A549 (cell line): ENCODE results near the gene SLC25A19.

Experiments used
- MYC ChIP-seq: IDR thresholded peaks from 2 replicates; pipeline ENCODE4 v1.6.1; 2012; ENCODE audit warnings: mild to moderate bottlenecking, inconsistent platforms, low read length, improper control_type of control experiment, borderline replicate concordance
- POLR2A ChIP-seq: IDR thresholded peaks from 2 replicates; pipeline ENCODE4 v1.6.1; 2012; ENCODE audit warnings: mild to moderate bottlenecking, low read length
- TF ChIP-seq, protein P1 (sequence below): fragments of >200 bp; sonication (Bioruptor Twin); formaldehyde crosslinking; IDR thresholded peaks from 3 replicates; pipeline ENCODE4 v1.5.1; 2016

DNA sequence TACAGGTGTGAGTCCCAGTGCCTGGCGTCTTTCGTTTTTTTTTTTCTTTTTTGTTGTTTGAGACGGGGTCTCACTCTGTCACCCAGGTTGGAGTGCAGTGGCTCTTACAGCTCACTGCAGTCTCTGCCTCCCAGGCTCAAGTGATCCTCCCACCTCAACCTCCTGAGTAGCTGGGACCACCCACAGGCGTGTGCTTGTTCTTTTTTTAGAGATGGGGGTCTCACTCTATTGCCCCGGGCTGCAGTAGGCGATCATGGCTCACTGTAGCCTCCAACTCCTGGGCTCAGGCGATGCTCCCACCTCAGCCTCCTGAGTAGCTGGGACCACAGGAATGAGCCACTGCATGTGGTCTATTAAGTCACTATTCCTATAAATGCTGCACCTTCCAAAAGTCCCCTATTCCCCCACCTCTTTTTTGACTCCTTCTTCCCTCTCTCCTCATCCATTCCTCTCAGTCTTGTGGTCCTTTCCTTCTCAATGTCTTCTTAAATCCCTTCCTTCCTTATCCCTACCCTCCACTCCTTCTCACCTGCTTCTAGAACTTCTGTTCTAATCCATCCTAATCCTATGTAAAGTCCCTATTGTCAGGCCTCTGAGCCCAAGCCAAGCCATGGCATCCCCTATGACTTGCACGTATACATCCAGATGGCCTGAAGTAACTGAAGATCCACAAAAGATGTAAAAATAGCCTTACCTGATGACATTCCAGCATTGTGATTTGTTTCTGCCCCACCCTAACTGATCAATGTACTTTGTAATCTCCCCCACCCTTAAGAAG is 37.0 kb downstream of the SLC25A19 start:
- TF ChIP-seq POLR2A (no peak), MYC (no peak)
- TF ChIP-seq, protein P1, sequence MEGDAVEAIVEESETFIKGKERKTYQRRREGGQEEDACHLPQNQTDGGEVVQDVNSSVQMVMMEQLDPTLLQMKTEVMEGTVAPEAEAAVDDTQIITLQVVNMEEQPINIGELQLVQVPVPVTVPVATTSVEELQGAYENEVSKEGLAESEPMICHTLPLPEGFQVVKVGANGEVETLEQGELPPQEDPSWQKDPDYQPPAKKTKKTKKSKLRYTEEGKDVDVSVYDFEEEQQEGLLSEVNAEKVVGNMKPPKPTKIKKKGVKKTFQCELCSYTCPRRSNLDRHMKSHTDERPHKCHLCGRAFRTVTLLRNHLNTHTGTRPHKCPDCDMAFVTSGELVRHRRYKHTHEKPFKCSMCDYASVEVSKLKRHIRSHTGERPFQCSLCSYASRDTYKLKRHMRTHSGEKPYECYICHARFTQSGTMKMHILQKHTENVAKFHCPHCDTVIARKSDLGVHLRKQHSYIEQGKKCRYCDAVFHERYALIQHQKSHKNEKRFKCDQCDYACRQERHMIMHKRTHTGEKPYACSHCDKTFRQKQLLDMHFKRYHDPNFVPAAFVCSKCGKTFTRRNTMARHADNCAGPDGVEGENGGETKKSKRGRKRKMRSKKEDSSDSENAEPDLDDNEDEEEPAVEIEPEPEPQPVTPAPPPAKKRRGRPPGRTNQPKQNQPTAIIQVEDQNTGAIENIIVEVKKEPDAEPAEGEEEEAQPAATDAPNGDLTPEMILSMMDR, result no peak
